Measurements from ENCODE around the gene DNAJB2. TPM values are rescaled to one million over a fixed set of nuclear protein-coding genes. Genes with fewer than 3 reads are reported as not detected.

DNAJB2 gene
- total and polyA plus RNA-seq, 7 donors, result 27.4 to 73.9 (median 42.1) TPM

- no peaks in the 10 kb centered on the region for H3K27me3 ChIP-seq
- H3K9me3 ChIP-seq, result no peaks in the 10 kb centered on the region
- H3K4me3 ChIP-seq, result no peak overlapping the region
- WGBS, 2 donors, result 85 to 94% methylated on average over 9 of the region's 9 CpGs
- intact Hi-C loops (cut with DNase I), result loop anchor here (10.0 kb wide), 1 partner anchor 252 kb away; the partner anchor contains the start of genes CHPF and TMEM198
- H3K4me1 ChIP-seq, result peaks cover 0 to 28% (median 26%) of the 10 kb centered on the region in 4 donors
- no peak for TF ChIP-seq EP300 (IDR thresholded peaks at IDR 0.05)
- TF ChIP-seq, protein P1, sequence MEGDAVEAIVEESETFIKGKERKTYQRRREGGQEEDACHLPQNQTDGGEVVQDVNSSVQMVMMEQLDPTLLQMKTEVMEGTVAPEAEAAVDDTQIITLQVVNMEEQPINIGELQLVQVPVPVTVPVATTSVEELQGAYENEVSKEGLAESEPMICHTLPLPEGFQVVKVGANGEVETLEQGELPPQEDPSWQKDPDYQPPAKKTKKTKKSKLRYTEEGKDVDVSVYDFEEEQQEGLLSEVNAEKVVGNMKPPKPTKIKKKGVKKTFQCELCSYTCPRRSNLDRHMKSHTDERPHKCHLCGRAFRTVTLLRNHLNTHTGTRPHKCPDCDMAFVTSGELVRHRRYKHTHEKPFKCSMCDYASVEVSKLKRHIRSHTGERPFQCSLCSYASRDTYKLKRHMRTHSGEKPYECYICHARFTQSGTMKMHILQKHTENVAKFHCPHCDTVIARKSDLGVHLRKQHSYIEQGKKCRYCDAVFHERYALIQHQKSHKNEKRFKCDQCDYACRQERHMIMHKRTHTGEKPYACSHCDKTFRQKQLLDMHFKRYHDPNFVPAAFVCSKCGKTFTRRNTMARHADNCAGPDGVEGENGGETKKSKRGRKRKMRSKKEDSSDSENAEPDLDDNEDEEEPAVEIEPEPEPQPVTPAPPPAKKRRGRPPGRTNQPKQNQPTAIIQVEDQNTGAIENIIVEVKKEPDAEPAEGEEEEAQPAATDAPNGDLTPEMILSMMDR (IDR thresholded peaks at IDR 0.05), result no peak
- TF ChIP-seq POLR2AphosphoS5 (IDR thresholded peaks at IDR 0.05), result no peak
- no peak for TF ChIP-seq POLR2A (IDR thresholded peaks at IDR 0.05)
- no peak overlapping the region for H3K27ac ChIP-seq
- H3K36me3 ChIP-seq, result no peaks in the 10 kb centered on the region
- peak; percentile 53 for DNase-seq
Measured at GRCh38 chr2:219292616-219293015, 13.4 kb downstream of the DNAJB2 start.

- no peaks in the 10 kb centered on the region for H3K27me3 ChIP-seq
- peak; percentile 62 for DNase-seq
- peaks cover 0 to 28% (median 26%) of the 10 kb centered on the region in 4 donors for H3K4me1 ChIP-seq
- H3K36me3 ChIP-seq, result no peaks in the 10 kb centered on the region
- WGBS, 2 donors, result 74 to 88% methylated on average over 5 of the region's 5 CpGs
- H3K4me3 ChIP-seq, result no peak overlapping the region
- H3K9me3 ChIP-seq, result no peaks in the 10 kb centered on the region
- intact Hi-C loops (cut with DNase I), result loop anchor here (1.0 to 10.0 kb wide), 3 partner anchors 14 to 251 kb away; partner anchors contain the start of genes CHPF, DNAJB2 and TMEM198
- TF ChIP-seq, protein P1 (IDR thresholded peaks at IDR 0.05), result no peak
- no peak for TF ChIP-seq POLR2A (IDR thresholded peaks at IDR 0.05)
- peak overlapping the region; percentile 84 to 91 (median 90) for H3K27ac ChIP-seq
Measured at GRCh38 chr2:219293736-219294231, 14.6 kb downstream of the DNAJB2 start.

GRCh38 chr2:219294356-219295351 lies 15.5 kb downstream of the DNAJB2 start:
- intact Hi-C loops (cut with DNase I), result loop anchor here (1.0 to 10.0 kb wide), 6 partner anchors 15 to 250 kb away; partner anchors contain the start of genes CHPF, CNPPD1, DNAJB2 and NHEJ1
- TF ChIP-seq, protein P1 (IDR thresholded peaks at IDR 0.05), result peak; percentile 85 to 99 (median 91)
- peak; percentile 13 to 68 (median 58) for TF ChIP-seq POLR2AphosphoS5 (IDR thresholded peaks at IDR 0.05)
- TF ChIP-seq EP300 (IDR thresholded peaks at IDR 0.05), result no peak
- H3K9me3 ChIP-seq, result no peaks in the 10 kb centered on the region
- peak overlapping the region; percentile 84 to 91 (median 90) for H3K27ac ChIP-seq
- H3K4me3 ChIP-seq, result peak overlapping the region; percentile 43 to 65 (median 54)
- peaks cover 0 to 19% (median 18%) of the 10 kb centered on the region in 4 donors for H3K4me1 ChIP-seq
- H3K27me3 ChIP-seq, result peaks cover 0 to 2% (median 2%) of the 10 kb centered on the region in 3 donors
- WGBS, 2 donors, result 7% methylated on average over 67 of the region's 67 CpGs
- H3K36me3 ChIP-seq, result no peaks in the 10 kb centered on the region
- DNase-seq, result peak; percentile 91

GRCh38 chr2:219296142-219296541 lies 17.0 kb downstream of the DNAJB2 start:
- TF ChIP-seq POLR2AphosphoS5 (IDR thresholded peaks at IDR 0.05), result no peak
- TF ChIP-seq, protein P1 (IDR thresholded peaks at IDR 0.05), result no peak
- no peak for TF ChIP-seq POLR2A (IDR thresholded peaks at IDR 0.05)
- no peak for TF ChIP-seq EP300 (IDR thresholded peaks at IDR 0.05)
- Histone ChIP-seq H3K4me1 (peaks cover 0 to 16% (median 13%) of the 10 kb centered on the region in 4 donors), H3K4me3 (no peak overlapping the region), H3K9me3 (no peaks in the 10 kb centered on the region), H3K27me3 (peaks cover 0 to 7% (median 6%) of the 10 kb centered on the region in 3 donors), H3K27ac (no peak overlapping the region), H3K36me3 (no peaks in the 10 kb centered on the region)
- DNase-seq, result peak; percentile 60
- WGBS, 2 donors, result 86 to 90% methylated on average over 14 of the region's 14 CpGs
- intact Hi-C loops (cut with DNase I), result loop anchor here (5.0 to 10.0 kb wide), 3 partner anchors 119 to 249 kb away; partner anchors contain the start of genes CHPF, CNPPD1, RETREG2 and TMEM198

Data from sigmoid colon (tissue), 7 donors.